Smooth muscle cell of the coronary artery (primary cell): Measurements from ENCODE around the gene SCML2. TPM values are rescaled to one million over a fixed set of nuclear protein-coding genes. Genes with fewer than 3 reads are reported as not detected.

Source experiments
- total RNA-seq: library from RNA; depleted of rRNA; stranded (reverse); fragments of >200 nt; gene quantifications from 2 replicates; pipeline ENCODE4 v1.2.3, GENCODE V29; 2014; ENCODE audit warnings: low replicate concordance

SCML2 gene
- total RNA-seq = 0.30 and 0.59 TPM in 2 replicates

DNA sequence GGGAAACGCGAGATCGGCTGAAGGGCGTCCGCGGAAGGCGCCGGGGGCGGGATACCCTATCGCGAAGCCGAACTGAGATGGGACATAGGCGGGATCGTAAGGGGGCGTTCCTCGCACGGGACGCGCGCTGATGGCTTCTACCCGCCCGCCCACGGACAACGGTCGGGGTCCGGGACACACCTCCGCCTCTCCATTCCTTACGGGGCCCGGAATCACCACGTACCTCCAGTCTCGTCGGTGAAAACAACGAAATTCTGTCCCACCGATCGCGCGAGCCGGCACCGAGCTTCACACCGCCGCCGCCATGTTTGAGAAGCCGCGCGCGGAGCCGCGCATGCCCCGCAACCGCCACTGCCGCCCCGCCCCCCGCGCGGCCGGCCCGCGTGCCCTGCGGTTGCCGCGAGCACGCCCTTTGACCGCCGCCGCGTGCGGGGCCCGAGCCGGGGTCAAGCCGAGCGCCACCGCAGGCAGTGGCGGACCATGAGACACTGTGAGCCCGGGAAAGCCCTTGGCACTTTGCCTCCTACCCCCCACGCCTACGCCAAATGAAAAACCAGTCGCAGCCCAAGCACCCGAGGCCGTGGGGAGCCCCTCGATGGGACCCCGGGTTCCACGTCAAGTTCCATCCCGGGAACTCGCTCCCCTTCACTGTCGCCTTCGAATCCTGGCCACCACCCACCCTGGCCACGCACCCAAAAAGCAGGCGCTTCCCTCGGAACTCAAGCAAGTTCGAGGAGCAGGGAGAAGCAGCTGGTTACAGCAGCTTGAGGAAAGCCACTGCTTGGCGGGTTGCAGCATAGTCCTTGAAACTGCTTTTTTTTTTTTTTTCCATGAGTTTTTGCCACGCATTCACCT, at the start of gene SCML2:
TSS of gene SCML2 (minus strand) at position 320 of the 855 bp plus-strand sequence. CDS start 20,617 bp downstream, outside the sequence.

DNA sequence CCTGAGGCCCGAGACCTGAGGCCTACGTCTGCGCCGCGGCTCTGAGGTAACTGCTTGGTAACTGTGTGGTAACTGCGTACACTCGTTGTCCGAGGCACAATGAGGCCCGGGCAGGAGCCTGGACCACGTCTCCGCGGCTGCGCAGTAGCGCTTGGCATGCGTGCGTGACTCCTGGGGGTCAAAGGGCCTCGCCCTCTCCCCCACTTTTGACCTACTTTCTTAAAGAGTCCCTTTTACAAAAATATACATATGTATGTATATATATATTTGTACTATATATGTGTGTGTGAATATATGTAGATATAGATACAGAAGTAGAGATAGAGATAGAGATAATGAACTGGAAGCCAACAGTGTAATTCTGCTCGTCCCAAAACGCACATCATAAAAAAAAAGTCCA, 133.7 kb downstream of the SCML2 start, which contains the start of gene BEND2:
TSS of gene BEND2 (minus strand) at position 101 of the 400 bp plus-strand sequence. CDS start 136 bp downstream, outside the sequence.

Other genes starting within 250 kb of the SCML2 start
- not detected in 2 replicates for gene BEND2, start 133.8 kb downstream of the SCML2 start, total RNA-seq
- 0.98 and 1.3 TPM in 2 replicates for gene CDKL5, start 70.9 kb upstream of the SCML2 start, total RNA-seq